ENCODE results near the gene NAGPA.

DNA sequence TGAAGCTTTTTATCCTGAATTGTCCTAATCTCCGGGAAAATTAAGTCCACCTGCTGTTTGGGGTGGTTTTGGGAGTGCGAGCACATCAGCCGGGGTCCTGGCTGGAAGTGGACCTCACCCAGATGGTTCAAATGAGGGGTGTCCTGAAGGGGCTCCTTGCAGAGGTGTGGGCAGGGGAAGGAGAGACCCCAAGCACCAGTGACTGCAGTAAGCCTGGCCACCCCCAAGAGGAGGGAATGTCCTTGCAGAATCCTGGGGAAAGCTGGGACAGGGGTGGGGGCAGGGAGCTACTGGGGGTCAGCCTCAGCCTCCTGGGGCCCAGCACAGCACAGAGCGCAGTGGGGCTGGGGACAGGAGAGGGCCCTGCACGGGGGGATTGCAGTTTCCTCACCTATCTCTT, 29.4 kb downstream of the NAGPA start:
- TF ChIP-seq SP1 (IDR thresholded peaks at IDR 0.05) (no peak), L3MBTL2 (conservative IDR thresholded peaks at IDR 0.05) (no peak), ZNF384 (IDR thresholded peaks at IDR 0.05) (no peak), NFRKB (IDR thresholded peaks at IDR 0.05) (no peak)
